H54 (cell line): ENCODE results near the gene IL2RA.
"Not testable (repeated sequence)": the region's sequence is repeated elsewhere in the genome, so short reads cannot be mapped to it uniquely, and the experiment has no call there.

Experiments
- DNase-seq: peaks from one replicate; pipeline ENCODE4 v3.0.0; 2011; ENCODE audit warnings: low spot score, mixed read lengths; ENCODE audit not compliant: insufficient read length
- FAIRE-seq: peaks from 3 replicates; lab custom pipeline; 2011; peaks lifted over from hg19 to GRCh38; lab: Jason Lieb, UNC
- POLR2A ChIP-seq: IDR thresholded peaks from 2 replicates; pipeline ENCODE4 v1.6.1; 2011; ENCODE audit warnings: low read depth, mild to moderate bottlenecking, low read length

IL2RA gene

GRCh38 chr10:6013413-6014192 is 48.6 kb downstream of the IL2RA start:
- FAIRE-seq (no peak), DNase-seq (no peak)
- TF ChIP-seq POLR2A, result no peak

GRCh38 chr10:6012121-6012905 is 49.9 kb downstream of the IL2RA start:
- DNase-seq (no peak), FAIRE-seq (no peak)
- TF ChIP-seq POLR2A, result no peak

- FAIRE-seq, result no peak
- no peak for DNase-seq
- no peak for TF ChIP-seq POLR2A
Measured at GRCh38 chr10:6011558-6011957, 50.6 kb downstream of the IL2RA start.

- DNase-seq, result no peak
- no peak for FAIRE-seq
- no peak for TF ChIP-seq POLR2A
Measured at GRCh38 chr10:6010569-6010968, 51.6 kb downstream of the IL2RA start.

GRCh38 chr10:6009961-6010360 is 52.2 kb downstream of the IL2RA start:
- TF ChIP-seq POLR2A, result no peak
- DNase-seq (no peak), FAIRE-seq (no peak)

- DNase-seq (no peak), FAIRE-seq (no peak)
- no peak for TF ChIP-seq POLR2A
Measured at GRCh38 chr10:6009150-6009549, 53.0 kb downstream of the IL2RA start.

GRCh38 chr10:6008497-6009142 is 53.5 kb downstream of the IL2RA start:
- DNase-seq (no peak), FAIRE-seq (no peak)
- TF ChIP-seq POLR2A, result no peak

- no peak for TF ChIP-seq POLR2A
- FAIRE-seq, result no peak
- DNase-seq, result no peak
Measured at GRCh38 chr10:6006991-6007390, 55.2 kb downstream of the IL2RA start.

- DNase-seq, result no peak
- TF ChIP-seq POLR2A, result no peak
- FAIRE-seq, result no peak
Measured at GRCh38 chr10:6006546-6006945, 55.6 kb downstream of the IL2RA start.

GRCh38 chr10:6005856-6006395 is 56.2 kb downstream of the IL2RA start:
- DNase-seq (no peak), FAIRE-seq (no peak)
- TF ChIP-seq POLR2A, result no peak

GRCh38 chr10:6005161-6005804 is 56.9 kb downstream of the IL2RA start:
- not testable (repeated sequence) for FAIRE-seq, DNase-seq

GRCh38 chr10:6002809-6003510 is 59.2 kb downstream of the IL2RA start:
- FAIRE-seq, result no peak
- no peak for DNase-seq
- TF ChIP-seq POLR2A, result no peak

- no peak for TF ChIP-seq POLR2A
- FAIRE-seq (no peak), DNase-seq (no peak)
Measured at GRCh38 chr10:5999440-6000165, 62.6 kb downstream of the IL2RA start.
